Calu3 (cell line): ENCODE measurements around the gene UBE2F. TPM values are rescaled to one million over a fixed set of nuclear protein-coding genes. Genes with fewer than 3 reads are reported as not detected.
"Not testable (repeated sequence)": the region's sequence is repeated elsewhere in the genome, so short reads cannot be mapped to it uniquely, and the experiment has no call there.

ENCODE experiments used
- BruUV-seq: library from RNA; stranded (reverse); fragments of 400-500 nt; replicated peaks from 2 replicates; lab custom pipeline; 2021; lab: Mats Ljungman, UMichigan
- CTCF ChIA-PET: fragments of 300-600 bp; sonication (Branson Sonifier 250); formaldehyde crosslinking; loops from one replicate; lab custom pipeline; 2022; ENCODE audit warnings: antibody characterized with exemption; lab: Charles Lee
- DNase-seq: peaks from one replicate; pipeline ENCODE4 v3.0.0; 2022
- H3K27ac Mint-ChIP-seq: one replicate; pipeline ENCODE4 v1.8.0; 2022; ENCODE audit warnings: mixed read lengths; ENCODE audit not compliant: unreplicated experiment
- H3K27me3 Mint-ChIP-seq: one replicate; pipeline ENCODE4 v1.8.0; 2022; ENCODE audit warnings: mixed read lengths; ENCODE audit not compliant: unreplicated experiment
- H3K36me3 Mint-ChIP-seq: one replicate; pipeline ENCODE4 v1.8.0; 2022; ENCODE audit warnings: mild to moderate bottlenecking, moderate library complexity, mixed read lengths; ENCODE audit not compliant: insufficient read depth, unreplicated experiment
- H3K4me1 Mint-ChIP-seq: one replicate; pipeline ENCODE4 v1.8.0; 2022; ENCODE audit warnings: mild to moderate bottlenecking, low read depth, mixed read lengths; ENCODE audit not compliant: unreplicated experiment
- H3K4me3 Mint-ChIP-seq: one replicate; pipeline ENCODE4 v1.8.0; 2022; ENCODE audit warnings: mild to moderate bottlenecking, low read depth, moderate library complexity, mixed read lengths; ENCODE audit not compliant: unreplicated experiment
- H3K9me3 Mint-ChIP-seq: one replicate; pipeline ENCODE4 v1.8.0; 2022; ENCODE audit warnings: low read depth, mixed read lengths; ENCODE audit not compliant: unreplicated experiment
- CTCF ChIP-seq: fragments of 200-600 bp; IDR thresholded peaks from one replicate; pipeline ENCODE4 v1.8.0; 2022; ENCODE audit warnings: antibody characterized with exemption; ENCODE audit not compliant: unreplicated experiment
- intact Hi-C: fragments of 100-400 bp; cut with micrococcal nuclease; formaldehyde crosslinking; loops from one replicate; pipeline ENCODE4 v1.10.0; 2022; ENCODE audit not compliant: unreplicated experiment
- total RNA-seq: library from RNA; stranded (reverse); gene quantifications from 2 replicates; pipeline ENCODE4 v1.2.3, GENCODE V29; 2022

UBE2F gene
- total RNA-seq, 1 experiment from 2014 or later: 40.1 TPM

GRCh38 chr2:237955640-237956401 is 11.0 kb upstream of the UBE2F start:
- intact Hi-C loops: no loop called here
- peaks cover 2% of the 10 kb centered on the region for H3K9me3 Mint-ChIP-seq
- H3K27ac Mint-ChIP-seq: no peak overlapping the region
- TF ChIP-seq CTCF: no peak
- BruUV-seq: no TSS peak
- CTCF ChIA-PET: interaction anchor here (1.0 kb wide), 1 partner anchor 87 kb away, joined by 3 read pairs; no protein-coding TSS in a partner anchor
- no peak for DNase-seq
- H3K27me3 Mint-ChIP-seq: peaks cover 28% of the 10 kb centered on the region
- H3K36me3 Mint-ChIP-seq: no peaks in the 10 kb centered on the region
- no peaks in the 10 kb centered on the region for H3K4me1 Mint-ChIP-seq
- no peak overlapping the region for H3K4me3 Mint-ChIP-seq

- CTCF ChIA-PET: interaction anchor here (0.7 kb wide), 1 partner anchor 208 kb away, joined by 4 read pairs; no protein-coding TSS in a partner anchor
- no TSS peak for BruUV-seq
- TF ChIP-seq CTCF: no peak
- H3K36me3 Mint-ChIP-seq: no peaks in the 10 kb centered on the region
- no peak for DNase-seq
- peaks cover 22% of the 10 kb centered on the region for H3K27me3 Mint-ChIP-seq
- no peak overlapping the region for H3K27ac Mint-ChIP-seq
- intact Hi-C loops: no loop called here
- no peak overlapping the region for H3K4me3 Mint-ChIP-seq
- H3K9me3 Mint-ChIP-seq: peaks cover 2% of the 10 kb centered on the region
- no peaks in the 10 kb centered on the region for H3K4me1 Mint-ChIP-seq
Measured at GRCh38 chr2:237956402-237956736, 10.4 kb upstream of the UBE2F start.

- CTCF ChIA-PET: no interaction called here
- Mint-ChIP-seq H3K4me3 (no peak overlapping the region), H3K36me3 (peaks cover 8% of the 10 kb centered on the region), H3K9me3 (peaks cover 6% of the 10 kb centered on the region), H3K27me3 (peaks cover 13% of the 10 kb centered on the region), H3K4me1 (no peaks in the 10 kb centered on the region), H3K27ac (no peak overlapping the region)
- BruUV-seq: no TSS peak
- intact Hi-C loops: no loop called here
- TF ChIP-seq CTCF: no peak
- DNase-seq: no peak
Measured at GRCh38 chr2:237961637-237962036, 5.2 kb upstream of the UBE2F start.

- H3K36me3 Mint-ChIP-seq: peaks cover 17% of the 10 kb centered on the region
- no peak for TF ChIP-seq CTCF
- peaks cover 13% of the 10 kb centered on the region for H3K27me3 Mint-ChIP-seq
- no peak overlapping the region for H3K27ac Mint-ChIP-seq
- intact Hi-C loops: no loop called here
- H3K4me3 Mint-ChIP-seq: no peak overlapping the region
- DNase-seq: no peak
- no TSS peak for BruUV-seq
- peaks cover 6% of the 10 kb centered on the region for H3K9me3 Mint-ChIP-seq
- CTCF ChIA-PET: interaction anchor here (0.5 kb wide), 1 partner anchor 22 kb away, joined by 3 read pairs; no protein-coding TSS in a partner anchor
- H3K4me1 Mint-ChIP-seq: peaks cover 2% of the 10 kb centered on the region
Measured at GRCh38 chr2:237962432-237963084, 4.3 kb upstream of the UBE2F start.

GRCh38 chr2:237963490-237963991 is 3.3 kb upstream of the UBE2F start:
- Mint-ChIP-seq H3K4me1 (peaks cover 12% of the 10 kb centered on the region), H3K27me3 (peaks cover 12% of the 10 kb centered on the region), H3K36me3 (peaks cover 22% of the 10 kb centered on the region)
- H3K4me3 Mint-ChIP-seq, H3K9me3 Mint-ChIP-seq, H3K27ac Mint-ChIP-seq, BruUV-seq, DNase-seq, intact Hi-C loops: not testable (repeated sequence)
- CTCF ChIA-PET: interaction anchor here (0.6 kb wide), 1 partner anchor 111 kb away, joined by 4 read pairs; no protein-coding TSS in a partner anchor
